Right lobe of liver (tissue), 4 donors: ENCODE results near the gene CAMK1G.

Source experiments
- POLR2A ChIP-seq: fragments of 450-650 bp; IDR thresholded peaks from one replicate; pipeline ENCODE4 v1.6.1; 2017; ENCODE audit warnings: antibody characterized with exemption, mild to moderate bottlenecking
- TF ChIP-seq, protein P1 (sequence below), 4 donors: fragments of 200-600 bp in 3 of 4; fragments of 450-650 bp in 1 of 4; IDR thresholded peaks; one replicate each; pipeline versions ENCODE4 v1.5.1 to v1.8.0; 2016 to 2022; ENCODE audit warnings: antibody characterized with exemption in 4 of 4, mild to moderate bottlenecking in 2 of 4
- donor health status: DM: no; HTN: no; CAD: no.
- donor health status: DM: no; HTN: no; CAD: no.
- donor health status: DM: no; HTN: yes; CAD: no.

DNA sequence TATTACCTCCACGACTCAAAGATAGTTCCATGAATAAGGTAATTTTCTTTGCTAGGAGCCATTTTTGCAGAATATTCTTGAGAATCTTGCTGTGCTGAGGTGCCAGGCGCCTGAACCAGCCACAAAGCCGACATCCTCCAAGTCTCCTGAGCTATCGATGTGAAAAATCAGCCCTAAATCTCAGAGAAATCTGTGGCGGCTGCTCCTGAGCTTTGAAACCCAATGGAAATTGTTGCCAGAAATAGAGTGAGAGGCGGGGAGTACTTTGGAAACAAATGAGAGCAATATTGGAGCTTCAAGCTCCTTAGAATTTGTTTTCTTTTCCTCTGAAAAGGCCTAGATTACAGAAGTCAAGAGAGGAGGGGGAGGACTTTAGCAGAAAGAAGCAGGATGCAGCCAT lies 6.3 kb downstream of the CAMK1G start:
- TF ChIP-seq, protein P1, sequence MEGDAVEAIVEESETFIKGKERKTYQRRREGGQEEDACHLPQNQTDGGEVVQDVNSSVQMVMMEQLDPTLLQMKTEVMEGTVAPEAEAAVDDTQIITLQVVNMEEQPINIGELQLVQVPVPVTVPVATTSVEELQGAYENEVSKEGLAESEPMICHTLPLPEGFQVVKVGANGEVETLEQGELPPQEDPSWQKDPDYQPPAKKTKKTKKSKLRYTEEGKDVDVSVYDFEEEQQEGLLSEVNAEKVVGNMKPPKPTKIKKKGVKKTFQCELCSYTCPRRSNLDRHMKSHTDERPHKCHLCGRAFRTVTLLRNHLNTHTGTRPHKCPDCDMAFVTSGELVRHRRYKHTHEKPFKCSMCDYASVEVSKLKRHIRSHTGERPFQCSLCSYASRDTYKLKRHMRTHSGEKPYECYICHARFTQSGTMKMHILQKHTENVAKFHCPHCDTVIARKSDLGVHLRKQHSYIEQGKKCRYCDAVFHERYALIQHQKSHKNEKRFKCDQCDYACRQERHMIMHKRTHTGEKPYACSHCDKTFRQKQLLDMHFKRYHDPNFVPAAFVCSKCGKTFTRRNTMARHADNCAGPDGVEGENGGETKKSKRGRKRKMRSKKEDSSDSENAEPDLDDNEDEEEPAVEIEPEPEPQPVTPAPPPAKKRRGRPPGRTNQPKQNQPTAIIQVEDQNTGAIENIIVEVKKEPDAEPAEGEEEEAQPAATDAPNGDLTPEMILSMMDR (IDR thresholded peaks at IDR 0.05) = no peak
- TF ChIP-seq POLR2A = no peak
